ENCODE data around the gene MAGEA6. TPM values are rescaled to one million over a fixed set of nuclear protein-coding genes. Genes with fewer than 3 reads are reported as not detected.
A peak's percentile ranks its signal among the peaks of the same experiment; 100 is the strongest.
"Not testable (repeated sequence)": the region's sequence is repeated elsewhere in the genome, so short reads cannot be mapped to it uniquely, and the experiment has no call there.

The MAGEA6 gene
- not detected in 2 replicates for polyA plus RNA-seq (2013)

GRCh38 chrX:152769549-152770289 is at the start of gene MAGEA6:
MAGEA6 (minus strand) TSS chrX:152769689; CDS start chrX:152767650, 2,039 bp downstream.
- H3K9me3 ChIP-seq (ENCODE audit: insufficient read depth, low read depth, low read length); H2AFZ ChIP-seq (ENCODE audit: insufficient read depth, low read length, poor library complexity); H2AK5ac ChIP-seq (ENCODE audit: low read length); H4K8ac ChIP-seq (ENCODE audit: low read depth, low read length); H4K91ac ChIP-seq (ENCODE audit: low read depth, low read length); H3K27me3 ChIP-seq (ENCODE audit: insufficient read depth, low read length); H4K12ac ChIP-seq (ENCODE audit: low read depth, low read length); H3K4ac ChIP-seq (ENCODE audit: low read depth, low read length); DNase-seq; H3K4me2 ChIP-seq (ENCODE audit: low read length); H3K14ac ChIP-seq (ENCODE audit: low read length); H3K4me3 ChIP-seq (ENCODE audit: low read depth, low read length); H3K23ac ChIP-seq (ENCODE audit: low read length); H3K79me2 ChIP-seq (ENCODE audit: control insufficient read depth, insufficient read depth, low read length, poor library complexity); H3K4me1 ChIP-seq (ENCODE audit: control insufficient read depth in 1 of 2, insufficient read depth in 2 of 2, low read length in 2 of 2); H2BK120ac ChIP-seq (ENCODE audit: insufficient read depth, low read length, poor library complexity); H3K36me3 ChIP-seq (ENCODE audit: control insufficient read depth in 1 of 2, insufficient read depth in 2 of 2, low read length in 2 of 2); H3K79me1 ChIP-seq (ENCODE audit: low read length); H3K18ac ChIP-seq (ENCODE audit: low read length); H3K27ac ChIP-seq (ENCODE audit: low read depth, low read length); H2BK5ac ChIP-seq (ENCODE audit: low read depth, low read length, poor library complexity); H2BK12ac ChIP-seq (ENCODE audit: low read length); H3K9ac ChIP-seq (ENCODE audit: low read length): not testable (repeated sequence)
- WGBS (ENCODE audit: extremely low coverage, insufficient coverage, insufficient read length) = no CpG with 5 or more reads among the region's 29 CpGs

GRCh38 chrX:152819266-152819665 is 49.8 kb upstream of the MAGEA6 start:
- no peak overlapping the region for H2BK12ac ChIP-seq (ENCODE audit: low read length)
- no peak overlapping the region for H4K8ac ChIP-seq (ENCODE audit: low read depth, low read length)
- no peak overlapping the region for H3K4ac ChIP-seq (ENCODE audit: low read depth, low read length)
- no peak overlapping the region for H3K14ac ChIP-seq (ENCODE audit: low read length)
- no peak overlapping the region for H3K18ac ChIP-seq (ENCODE audit: low read length)
- H4K12ac ChIP-seq (ENCODE audit: low read depth, low read length) = no peak overlapping the region
- H3K4me2 ChIP-seq (ENCODE audit: low read length) = no peak overlapping the region
- H3K79me1 ChIP-seq (ENCODE audit: low read length) = no peaks in the 10 kb centered on the region
- no peaks in the 10 kb centered on the region for H3K9me3 ChIP-seq (ENCODE audit: insufficient read depth, low read depth, low read length)
- H3K36me3 ChIP-seq (ENCODE audit: control insufficient read depth in 1 of 2, insufficient read depth in 2 of 2, low read length in 2 of 2) = no peaks in the 10 kb centered on the region
- no peaks in the 10 kb centered on the region for H3K79me2 ChIP-seq (ENCODE audit: control insufficient read depth, insufficient read depth, low read length, poor library complexity)
- no peak overlapping the region for H3K23ac ChIP-seq (ENCODE audit: low read length)
- no CpG with 5 or more reads among the region's 2 CpGs for WGBS (ENCODE audit: extremely low coverage, insufficient coverage, insufficient read length)
- H2BK5ac ChIP-seq (ENCODE audit: low read depth, low read length, poor library complexity) = no peak overlapping the region
- no peak overlapping the region for H2BK120ac ChIP-seq (ENCODE audit: insufficient read depth, low read length, poor library complexity)
- H3K4me1 ChIP-seq (ENCODE audit: control insufficient read depth in 1 of 2, insufficient read depth in 2 of 2, low read length in 2 of 2) = no peaks in the 10 kb centered on the region
- no peak overlapping the region for H2AK5ac ChIP-seq (ENCODE audit: low read length)
- no peak overlapping the region for H4K91ac ChIP-seq (ENCODE audit: low read depth, low read length)
- no peak overlapping the region for H3K4me3 ChIP-seq (ENCODE audit: low read depth, low read length)
- H3K27me3 ChIP-seq (ENCODE audit: insufficient read depth, low read length) = no peaks in the 10 kb centered on the region
- DNase-seq = no peak
- no peak overlapping the region for H3K9ac ChIP-seq (ENCODE audit: low read length)
- no peak overlapping the region for H3K27ac ChIP-seq (ENCODE audit: low read depth, low read length)
- H2AFZ ChIP-seq (ENCODE audit: insufficient read depth, low read length, poor library complexity) = no peak overlapping the region

GRCh38 chrX:152818356-152818755 is 48.9 kb upstream of the MAGEA6 start:
- DNase-seq = no peak
- no peak overlapping the region for H4K12ac ChIP-seq (ENCODE audit: low read depth, low read length)
- no peak overlapping the region for H3K27ac ChIP-seq (ENCODE audit: low read depth, low read length)
- no peaks in the 10 kb centered on the region for H3K79me1 ChIP-seq (ENCODE audit: low read length)
- H4K8ac ChIP-seq (ENCODE audit: low read depth, low read length) = no peak overlapping the region
- H2AFZ ChIP-seq (ENCODE audit: insufficient read depth, low read length, poor library complexity) = no peak overlapping the region
- no peak overlapping the region for H3K4me3 ChIP-seq (ENCODE audit: low read depth, low read length)
- H3K9ac ChIP-seq (ENCODE audit: low read length) = no peak overlapping the region
- H3K9me3 ChIP-seq (ENCODE audit: insufficient read depth, low read depth, low read length) = no peaks in the 10 kb centered on the region
- whole genome bisulfite sequencing (ENCODE audit: extremely low coverage, insufficient coverage, insufficient read length) = no CpG with 5 or more reads among the region's 5 CpGs
- no peak overlapping the region for H3K23ac ChIP-seq (ENCODE audit: low read length)
- no peak overlapping the region for H4K91ac ChIP-seq (ENCODE audit: low read depth, low read length)
- H3K14ac ChIP-seq (ENCODE audit: low read length) = no peak overlapping the region
- no peaks in the 10 kb centered on the region for H3K4me1 ChIP-seq (ENCODE audit: control insufficient read depth in 1 of 2, insufficient read depth in 2 of 2, low read length in 2 of 2)
- H3K36me3 ChIP-seq (ENCODE audit: control insufficient read depth in 1 of 2, insufficient read depth in 2 of 2, low read length in 2 of 2) = no peaks in the 10 kb centered on the region
- no peak overlapping the region for H2BK12ac ChIP-seq (ENCODE audit: low read length)
- no peaks in the 10 kb centered on the region for H3K79me2 ChIP-seq (ENCODE audit: control insufficient read depth, insufficient read depth, low read length, poor library complexity)
- H2BK120ac ChIP-seq (ENCODE audit: insufficient read depth, low read length, poor library complexity) = no peak overlapping the region
- H3K4me2 ChIP-seq (ENCODE audit: low read length) = no peak overlapping the region
- no peak overlapping the region for H2BK5ac ChIP-seq (ENCODE audit: low read depth, low read length, poor library complexity)
- H3K4ac ChIP-seq (ENCODE audit: low read depth, low read length) = no peak overlapping the region
- no peak overlapping the region for H3K18ac ChIP-seq (ENCODE audit: low read length)
- no peak overlapping the region for H2AK5ac ChIP-seq (ENCODE audit: low read length)
- no peaks in the 10 kb centered on the region for H3K27me3 ChIP-seq (ENCODE audit: insufficient read depth, low read length)

- H4K8ac ChIP-seq (ENCODE audit: low read depth, low read length) = no peak overlapping the region
- H3K4ac ChIP-seq (ENCODE audit: low read depth, low read length) = no peak overlapping the region
- no peak overlapping the region for H4K12ac ChIP-seq (ENCODE audit: low read depth, low read length)
- H2AFZ ChIP-seq (ENCODE audit: insufficient read depth, low read length, poor library complexity) = no peak overlapping the region
- no CpG with 5 or more reads among the region's 6 CpGs for WGBS (ENCODE audit: extremely low coverage, insufficient coverage, insufficient read length)
- H4K91ac ChIP-seq (ENCODE audit: low read depth, low read length) = no peak overlapping the region
- H3K79me2 ChIP-seq (ENCODE audit: control insufficient read depth, insufficient read depth, low read length, poor library complexity) = no peaks in the 10 kb centered on the region
- H2AK5ac ChIP-seq (ENCODE audit: low read length) = no peak overlapping the region
- DNase-seq = peak in 1 of 2 donors; percentile 31
- no peak overlapping the region for H2BK120ac ChIP-seq (ENCODE audit: insufficient read depth, low read length, poor library complexity)
- H3K27me3 ChIP-seq (ENCODE audit: insufficient read depth, low read length) = no peaks in the 10 kb centered on the region
- H3K9me3 ChIP-seq (ENCODE audit: insufficient read depth, low read depth, low read length) = no peaks in the 10 kb centered on the region
- no peaks in the 10 kb centered on the region for H3K79me1 ChIP-seq (ENCODE audit: low read length)
- H3K27ac ChIP-seq (ENCODE audit: low read depth, low read length) = no peak overlapping the region
- no peak overlapping the region for H3K23ac ChIP-seq (ENCODE audit: low read length)
- H3K4me1 ChIP-seq (ENCODE audit: control insufficient read depth in 1 of 2, insufficient read depth in 2 of 2, low read length in 2 of 2) = no peaks in the 10 kb centered on the region
- H3K36me3 ChIP-seq (ENCODE audit: control insufficient read depth in 1 of 2, insufficient read depth in 2 of 2, low read length in 2 of 2) = no peaks in the 10 kb centered on the region
- H3K4me2 ChIP-seq (ENCODE audit: low read length) = no peak overlapping the region
- no peak overlapping the region for H2BK5ac ChIP-seq (ENCODE audit: low read depth, low read length, poor library complexity)
- no peak overlapping the region for H3K9ac ChIP-seq (ENCODE audit: low read length)
- no peak overlapping the region for H3K14ac ChIP-seq (ENCODE audit: low read length)
- H3K4me3 ChIP-seq (ENCODE audit: low read depth, low read length) = no peak overlapping the region
- no peak overlapping the region for H3K18ac ChIP-seq (ENCODE audit: low read length)
- H2BK12ac ChIP-seq (ENCODE audit: low read length) = no peak overlapping the region
Observed at GRCh38 chrX:152817078-152817764, 47.7 kb upstream of the MAGEA6 start.

Measured in trophoblast cell (in vitro differentiated cells and primary cell).